GM19438 (cell line): ENCODE data around the gene RNF31.

ENCODE experiments used
- ATAC-seq: cut with Tn5 transposase; IDR thresholded peaks from one replicate; pipeline ENCODE4 v1.9.1; 2021; ENCODE audit warnings: low read depth; ENCODE audit not compliant: unreplicated experiment

The RNF31 gene

DNA sequence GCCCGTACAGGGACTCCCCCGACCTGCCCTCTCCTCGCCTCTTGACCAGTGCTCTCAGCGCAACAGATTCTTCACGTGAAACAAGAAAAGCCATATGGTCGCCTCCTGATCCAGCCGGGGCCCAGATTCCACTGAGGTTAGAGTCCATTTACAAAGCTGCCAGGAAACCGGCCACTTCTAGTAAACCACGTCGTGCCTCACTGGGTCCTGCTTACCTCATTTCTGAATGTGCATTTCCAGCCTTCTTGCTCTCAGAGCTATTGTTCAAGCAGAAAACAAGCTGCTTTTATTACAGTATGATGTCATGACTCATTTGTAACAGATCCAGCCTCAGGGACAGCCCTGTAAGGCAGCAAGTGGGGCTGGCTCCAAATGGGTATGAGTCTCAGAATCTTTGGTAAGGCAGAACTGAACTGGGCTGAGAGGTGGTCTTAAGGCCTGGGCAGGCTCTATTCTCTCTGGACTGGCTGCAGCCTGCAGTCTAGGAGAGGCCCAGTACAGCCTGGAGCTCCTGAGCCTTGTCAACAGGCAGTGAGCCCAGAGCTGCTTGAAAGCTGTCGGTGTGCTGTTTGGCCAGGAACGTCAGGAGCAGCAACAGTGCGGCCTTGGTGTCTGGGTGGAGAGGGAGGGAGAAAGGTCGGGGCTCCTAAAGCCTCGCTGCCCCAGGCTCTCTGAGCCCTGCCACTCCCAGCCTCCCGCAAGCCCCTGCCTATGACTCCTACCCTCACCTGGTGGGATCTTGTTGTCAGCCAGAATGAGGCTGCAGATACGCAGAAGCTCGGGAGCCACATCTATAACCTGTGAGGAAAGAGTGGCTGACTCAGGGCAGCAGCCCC lies 32.9 kb downstream of the RNF31 start:
- ATAC-seq = no peak

DNA sequence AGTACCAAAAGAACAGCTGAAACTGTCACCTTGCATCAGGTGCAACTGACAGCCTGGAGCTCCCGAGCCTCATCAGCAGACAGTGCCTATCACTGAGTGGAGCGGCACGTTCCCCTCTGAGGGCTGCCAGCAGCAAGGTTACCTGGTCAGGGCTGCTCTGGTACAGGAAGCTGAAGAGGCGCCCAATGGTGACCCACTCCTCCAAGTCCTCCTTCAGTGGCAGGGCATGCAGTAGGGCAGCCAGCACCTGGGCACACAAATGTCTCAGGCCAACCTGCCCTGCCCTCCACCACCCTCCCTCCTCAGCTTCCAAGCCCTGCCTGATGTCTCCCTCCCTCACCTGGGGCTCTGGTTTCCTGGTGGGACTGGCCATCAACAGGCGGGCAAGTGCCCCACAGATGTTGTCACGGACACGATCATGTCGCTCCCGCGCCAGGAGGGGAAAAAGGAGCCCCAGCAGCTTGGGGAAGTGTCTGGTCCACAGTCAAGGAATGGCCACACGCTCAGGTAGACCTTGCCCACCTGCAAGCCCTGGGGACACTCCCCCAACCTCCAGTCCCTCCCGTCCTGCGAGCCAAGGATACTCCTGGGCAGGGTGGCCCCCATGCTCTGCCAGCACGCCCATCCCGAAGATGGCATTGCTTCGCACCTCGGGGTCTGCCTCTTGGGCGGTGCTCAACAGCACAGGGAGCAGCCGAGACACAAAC lies 34.2 kb downstream of the RNF31 start:
- no peak for ATAC-seq

DNA sequence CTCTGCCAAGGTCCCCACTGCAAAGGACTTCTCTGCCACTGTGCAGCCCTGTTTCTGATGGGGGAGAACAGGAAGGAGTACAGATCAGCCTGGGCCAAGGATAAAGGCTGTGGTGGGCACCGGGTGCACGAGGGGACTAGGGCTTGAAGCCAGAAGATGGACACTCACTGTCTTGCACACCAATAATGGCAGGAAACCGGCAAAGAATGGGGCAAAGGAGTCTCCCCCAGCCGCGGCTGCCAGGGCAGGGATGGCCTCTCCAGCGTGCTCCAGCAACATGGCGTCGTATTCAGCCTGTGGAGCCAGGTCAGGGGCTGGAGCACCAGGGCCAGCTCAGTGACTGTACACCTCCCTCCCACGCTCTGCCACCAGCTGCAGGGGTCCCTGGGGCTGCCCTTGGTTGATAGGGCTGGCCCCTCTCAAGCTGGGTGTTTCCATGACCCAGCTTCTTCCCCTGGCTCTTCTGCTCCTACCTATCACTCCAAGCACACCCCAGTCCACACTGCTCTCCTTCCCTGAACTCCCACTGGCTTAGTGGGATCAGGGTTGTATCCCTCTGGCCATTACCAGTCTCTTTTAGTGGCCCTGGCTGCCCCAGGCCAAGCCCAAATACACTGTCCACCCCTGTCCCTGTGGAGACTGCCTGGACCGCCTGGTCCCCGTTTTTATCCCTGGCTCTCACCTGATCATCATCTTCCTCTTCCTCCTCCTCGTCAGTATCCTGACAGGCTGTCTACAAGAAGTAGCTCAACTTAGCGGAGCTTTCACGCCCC lies 35.0 kb downstream of the RNF31 start:
- ATAC-seq = no peak

DNA sequence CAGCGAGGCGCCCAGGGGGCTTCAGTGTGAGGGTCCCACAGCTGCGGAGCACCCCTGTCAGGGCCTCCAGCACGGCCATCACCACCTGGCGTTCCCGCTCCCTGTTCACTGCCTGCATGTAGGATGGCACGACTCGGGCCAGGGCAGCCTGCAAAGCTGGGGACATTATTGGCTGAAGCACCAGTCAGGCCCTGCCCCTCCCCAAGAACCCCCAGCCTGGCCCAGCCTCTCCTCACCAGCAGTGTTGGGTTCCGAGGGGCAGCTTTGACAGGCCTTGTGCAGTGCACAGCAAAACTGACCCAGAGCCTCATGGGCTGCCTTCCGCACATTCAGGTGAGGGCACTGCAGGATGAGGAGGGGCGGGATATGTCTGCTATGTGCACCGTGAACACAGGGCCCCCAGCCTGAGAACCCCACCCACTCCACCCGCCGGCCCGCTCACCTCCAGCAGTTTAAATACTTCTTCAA lies 35.8 kb downstream of the RNF31 start:
- ATAC-seq = no peak

DNA sequence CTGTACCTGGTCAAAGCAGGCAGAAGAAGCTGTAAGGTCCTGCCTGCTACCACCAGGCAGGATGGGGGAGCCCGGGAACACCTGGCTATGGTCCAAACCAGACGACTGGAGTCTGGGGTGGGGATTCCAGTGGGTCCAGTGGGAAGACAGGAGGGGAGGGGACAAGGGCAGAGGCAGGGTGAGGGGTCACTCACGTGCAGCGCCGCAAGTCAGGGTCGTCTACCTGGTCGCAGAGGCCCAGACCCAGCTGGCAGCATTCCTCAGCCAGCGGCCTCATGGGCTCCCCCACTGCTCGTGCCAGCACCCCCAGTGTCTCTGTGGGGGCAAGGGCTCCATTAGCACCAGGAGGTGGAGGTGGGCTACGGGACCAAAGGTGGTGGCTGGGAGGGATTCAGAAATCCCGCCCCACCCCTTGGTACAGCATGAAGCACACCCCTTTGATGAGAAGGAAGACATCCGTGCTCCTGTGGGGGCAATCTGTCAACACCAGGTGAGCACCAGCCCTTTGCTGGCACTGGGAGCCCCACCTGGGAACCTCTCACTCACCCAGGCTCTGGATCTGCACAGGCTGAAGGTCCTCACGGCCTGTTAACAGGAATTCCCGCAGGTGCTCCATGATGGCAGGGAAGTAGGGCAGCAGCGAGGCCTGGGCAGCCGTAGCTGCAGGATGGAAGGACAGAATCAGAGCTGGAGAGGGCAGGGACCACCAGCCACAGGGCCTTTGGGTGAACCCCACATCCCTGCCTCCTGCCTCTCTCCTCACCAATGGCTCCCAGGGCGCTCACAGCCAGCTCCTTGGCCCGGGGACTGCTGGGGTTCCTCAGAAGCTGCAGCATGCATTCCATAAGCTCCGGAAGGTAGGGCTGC lies 37.0 kb downstream of the RNF31 start:
- ATAC-seq = no peak

DNA sequence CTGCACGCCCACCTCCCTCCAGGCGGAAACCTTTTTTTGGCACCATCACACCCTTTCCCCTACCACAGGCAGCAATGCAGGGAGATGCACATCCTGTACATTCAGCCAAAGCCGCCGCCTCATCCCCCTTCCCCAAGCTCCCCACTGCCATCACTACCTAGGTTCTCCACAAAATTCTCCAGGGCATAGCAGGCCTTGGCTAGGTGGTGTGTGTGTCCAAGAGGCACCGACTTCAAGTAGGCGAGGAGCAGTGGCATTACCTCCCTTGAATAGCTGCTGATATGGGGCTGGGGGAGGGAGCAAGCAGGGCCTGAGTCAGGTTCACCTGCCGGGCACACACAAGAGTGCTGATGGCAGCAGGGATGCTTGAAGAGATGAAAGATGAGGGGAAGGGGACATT lies 37.7 kb downstream of the RNF31 start:
- ATAC-seq = no peak

DNA sequence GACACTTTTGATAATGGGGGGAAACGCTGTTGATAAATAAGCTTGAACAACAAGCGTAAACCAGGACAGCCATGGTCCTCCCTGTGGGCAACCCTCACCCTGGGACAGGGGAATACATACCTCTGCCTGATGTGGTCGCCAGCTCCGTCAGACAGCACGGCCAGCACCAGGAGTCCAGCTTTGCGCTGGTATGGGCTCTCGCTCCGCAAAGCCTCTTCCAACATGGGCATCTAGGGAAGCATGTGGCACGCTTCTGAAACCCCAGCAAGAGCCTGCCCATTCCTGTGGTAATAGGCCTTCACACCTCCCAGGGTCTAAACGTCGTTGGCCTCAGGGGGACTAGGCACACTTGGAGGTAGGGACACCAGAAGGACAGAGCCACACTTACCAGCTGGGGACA lies 38.4 kb downstream of the RNF31 start:
- no peak for ATAC-seq

DNA sequence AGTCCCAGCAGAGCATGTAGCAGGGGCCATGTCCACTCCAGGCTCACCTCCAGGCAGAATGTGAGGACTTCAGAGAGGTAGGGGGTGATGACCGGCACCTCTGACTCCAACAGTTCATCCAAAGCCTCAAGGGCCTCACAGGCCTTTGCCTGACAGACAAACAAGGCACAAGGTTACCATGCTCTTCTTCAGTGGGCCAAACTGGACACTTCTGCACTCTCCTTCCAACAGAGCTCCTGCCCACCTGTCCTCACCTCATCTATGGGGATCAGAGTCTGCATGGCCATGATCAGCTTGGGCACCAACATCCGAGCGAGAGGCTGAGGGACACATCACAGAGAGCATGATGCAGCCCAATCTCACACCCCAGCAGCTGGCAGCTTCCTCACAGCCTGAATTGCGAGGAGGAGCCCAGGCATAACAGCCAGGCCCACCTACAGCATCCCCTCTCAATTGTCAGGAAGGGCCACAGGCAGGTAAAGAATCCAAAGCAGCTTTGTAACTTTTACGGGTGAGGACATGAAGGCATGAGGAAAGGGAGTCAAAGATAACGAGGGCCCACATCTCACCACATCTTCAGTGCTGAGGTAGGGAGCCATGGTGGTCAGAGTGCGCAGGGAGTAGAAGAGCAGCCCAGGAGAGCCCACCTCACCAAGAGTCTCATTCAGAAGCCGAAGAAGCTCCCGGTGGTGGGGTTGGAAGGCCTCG lies 39.7 kb downstream of the RNF31 start:
- no peak for ATAC-seq

DNA sequence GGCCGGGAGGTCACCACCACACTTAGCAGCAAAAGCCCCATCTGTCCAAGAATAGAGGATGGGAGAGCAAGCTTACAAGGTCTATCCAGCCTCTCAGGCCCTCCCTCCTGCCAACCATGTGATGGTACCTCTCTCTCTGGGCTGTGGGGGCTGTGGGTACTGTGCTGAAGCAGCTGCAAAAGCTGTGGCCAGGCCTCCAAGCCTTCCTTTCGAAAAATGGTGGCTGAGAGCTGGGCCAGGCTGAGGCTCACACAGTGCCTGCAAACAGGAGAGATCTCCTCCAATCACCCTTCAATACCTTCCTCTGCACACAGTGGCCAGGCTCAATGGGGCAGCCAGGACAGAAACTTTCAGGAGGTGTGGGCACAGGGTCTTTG lies 40.2 kb downstream of the RNF31 start:
- no peak for ATAC-seq

DNA sequence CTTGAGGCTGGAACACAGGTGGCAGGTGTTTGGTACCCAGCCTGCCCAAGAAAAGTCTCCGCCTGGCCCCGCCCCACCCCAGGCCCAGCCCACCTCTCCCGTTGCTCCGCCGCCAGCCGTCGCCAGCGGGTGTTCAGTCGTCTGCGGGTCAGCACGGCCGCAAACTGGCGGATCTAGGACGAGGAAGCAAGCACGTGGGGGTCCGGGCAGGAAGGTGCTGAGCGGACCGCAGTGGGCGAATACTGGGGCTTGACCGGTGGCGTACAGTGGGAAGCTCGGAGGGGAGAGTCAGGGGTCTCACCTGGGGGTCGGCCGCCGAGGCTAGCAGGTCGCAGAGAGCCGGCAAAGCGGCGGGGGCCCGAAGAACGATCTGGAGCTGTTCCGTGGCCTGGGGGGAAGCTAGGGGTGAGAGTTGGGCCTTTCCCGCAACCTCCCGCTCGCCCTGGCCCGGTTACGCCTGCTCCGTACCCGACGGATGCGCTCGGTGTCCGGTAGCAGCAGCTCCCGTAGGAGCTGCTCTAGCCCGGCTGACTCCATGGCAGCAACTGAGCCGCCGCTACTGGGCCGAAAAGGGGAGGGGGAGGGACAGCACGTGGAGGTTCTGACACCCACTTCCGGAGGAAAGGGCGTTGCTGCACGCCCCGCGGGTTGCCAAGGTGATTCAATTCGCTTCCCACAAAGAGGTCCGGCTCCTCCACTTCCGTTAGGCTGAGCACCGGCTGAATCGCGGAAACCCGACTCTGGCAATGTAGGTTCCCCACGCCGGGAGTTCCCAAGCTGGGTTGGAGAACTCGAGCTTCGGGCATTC lies 41.2 kb downstream of the RNF31 start, which contains the start of gene IPO4:
Gene IPO4 (minus strand): TSS at position 566 of the 808 bp plus-strand sequence. CDS start 29 bp downstream, at position 537.
- ATAC-seq = peak; percentile 92

DNA sequence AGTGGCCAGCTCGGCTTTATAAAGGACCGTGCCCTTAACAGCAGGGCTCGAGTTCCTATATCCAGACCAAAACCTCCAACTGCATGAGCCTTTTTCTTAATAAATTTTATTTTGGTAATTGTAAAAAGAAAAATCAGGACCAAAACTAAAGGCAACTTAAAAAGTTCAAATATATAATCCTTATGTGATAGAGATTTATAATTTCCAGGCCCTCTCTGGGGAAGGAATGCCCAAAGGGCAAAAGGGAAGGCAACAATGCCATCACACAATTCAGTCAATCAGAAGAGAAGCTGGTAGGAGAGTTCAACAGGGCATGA lies 41.7 kb downstream of the RNF31 start:
- ATAC-seq = no peak

DNA sequence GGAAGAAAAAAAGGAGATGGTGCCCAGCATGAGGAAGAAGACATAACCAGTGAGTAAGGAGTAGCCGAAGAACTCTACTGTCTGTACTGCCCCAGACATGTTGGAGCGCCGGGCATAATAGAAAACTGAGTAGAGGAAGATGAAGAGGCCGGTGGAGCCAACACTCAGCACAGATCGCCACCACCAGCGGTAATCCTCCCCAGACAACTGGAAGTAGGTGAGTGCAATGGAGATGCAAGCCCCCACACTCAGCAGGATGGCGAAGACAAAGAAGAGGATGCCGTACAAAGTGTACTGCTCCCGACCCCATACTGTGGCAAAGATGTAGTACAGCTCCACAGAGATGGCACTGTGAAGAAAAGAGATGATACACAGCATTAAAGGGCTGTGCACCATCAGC lies 42.2 kb downstream of the RNF31 start:
- ATAC-seq = no peak

DNA sequence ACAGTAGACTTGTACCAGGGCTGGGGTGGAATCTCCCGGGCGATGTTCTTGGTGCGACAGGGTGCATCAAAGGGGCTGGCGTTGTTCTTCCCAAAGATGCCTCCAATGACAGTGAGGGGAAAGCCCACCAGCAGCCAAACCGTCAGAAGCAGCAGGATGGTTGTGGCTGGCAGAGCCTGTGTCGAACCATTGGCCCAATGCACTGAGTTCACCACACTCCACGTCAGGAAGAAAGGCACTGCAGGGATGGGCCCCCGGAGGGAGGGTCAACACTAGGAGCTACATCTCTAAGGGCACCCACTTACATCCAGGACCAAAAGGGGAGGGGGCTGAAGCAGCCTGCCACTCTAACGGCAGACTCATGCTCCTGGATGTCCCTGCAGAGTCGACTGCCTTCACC lies 43.1 kb downstream of the RNF31 start:
- ATAC-seq = no peak

DNA sequence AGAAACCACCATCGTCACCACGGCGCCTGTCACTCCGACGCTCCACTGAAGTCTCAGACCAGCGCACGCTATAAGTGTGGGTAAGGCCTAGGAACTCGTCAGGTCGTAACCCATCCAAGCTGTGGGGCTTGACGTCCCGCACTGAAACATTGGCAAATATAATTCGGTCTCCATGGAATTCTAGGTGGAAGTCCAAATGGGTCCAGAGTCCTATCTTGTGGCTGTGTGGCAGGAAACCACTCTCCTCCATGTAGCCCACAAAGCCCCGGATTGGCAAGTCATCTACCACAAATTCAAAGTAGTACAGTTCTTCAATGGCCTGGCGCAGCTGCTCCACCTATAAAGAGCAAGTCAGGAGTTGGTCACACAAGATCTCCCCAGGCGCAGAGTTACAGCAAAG lies 45.6 kb downstream of the RNF31 start:
- ATAC-seq = no peak

DNA sequence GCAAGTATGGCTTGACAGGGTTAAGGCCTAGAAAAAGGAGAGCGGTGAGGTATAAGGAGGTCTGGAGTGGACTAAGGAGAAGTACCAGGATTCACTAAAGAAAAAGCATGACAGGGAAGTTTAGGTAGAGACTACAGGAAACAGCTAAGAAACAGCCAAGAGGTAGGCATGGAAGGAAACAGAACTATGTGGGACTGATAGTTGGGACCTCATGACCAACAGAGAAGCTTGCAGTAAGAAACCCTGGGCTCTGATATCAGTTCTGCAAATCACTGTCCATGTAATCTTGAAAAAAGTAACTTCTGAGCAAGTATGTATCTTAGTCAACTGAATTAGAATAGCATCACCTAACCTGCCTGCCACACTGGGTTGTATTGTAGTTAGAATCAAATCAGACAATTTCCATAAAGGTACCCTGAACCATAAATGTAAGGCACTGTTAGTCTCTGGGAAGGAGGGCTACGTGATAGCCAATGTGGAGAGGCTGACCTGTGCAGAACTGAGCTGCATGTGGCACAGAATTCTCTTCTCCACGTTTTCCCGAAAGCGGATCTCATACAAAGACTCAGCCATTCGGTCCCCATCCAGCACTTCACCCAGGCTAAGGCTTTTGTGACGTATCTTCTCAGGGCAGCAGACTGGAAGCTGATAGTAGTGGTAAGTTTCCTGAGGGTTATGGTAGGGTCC lies 47.0 kb downstream of the RNF31 start:
- no peak for ATAC-seq

DNA sequence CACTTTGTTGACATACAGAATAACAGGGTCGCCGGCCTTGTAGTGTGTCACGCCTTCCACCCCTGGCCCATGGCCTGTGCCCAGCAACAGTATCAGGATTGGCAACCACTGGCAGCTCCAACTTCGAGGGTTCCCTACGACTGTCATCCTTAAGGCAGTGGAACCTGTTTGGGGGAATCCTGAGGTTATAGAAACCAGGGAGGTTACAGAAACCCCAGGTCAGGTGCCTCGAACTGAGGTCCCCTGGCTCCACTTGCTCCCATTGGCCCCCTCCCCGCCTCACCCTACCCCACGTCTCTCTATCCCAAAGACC lies 47.5 kb downstream of the RNF31 start:
- ATAC-seq = no peak

DNA sequence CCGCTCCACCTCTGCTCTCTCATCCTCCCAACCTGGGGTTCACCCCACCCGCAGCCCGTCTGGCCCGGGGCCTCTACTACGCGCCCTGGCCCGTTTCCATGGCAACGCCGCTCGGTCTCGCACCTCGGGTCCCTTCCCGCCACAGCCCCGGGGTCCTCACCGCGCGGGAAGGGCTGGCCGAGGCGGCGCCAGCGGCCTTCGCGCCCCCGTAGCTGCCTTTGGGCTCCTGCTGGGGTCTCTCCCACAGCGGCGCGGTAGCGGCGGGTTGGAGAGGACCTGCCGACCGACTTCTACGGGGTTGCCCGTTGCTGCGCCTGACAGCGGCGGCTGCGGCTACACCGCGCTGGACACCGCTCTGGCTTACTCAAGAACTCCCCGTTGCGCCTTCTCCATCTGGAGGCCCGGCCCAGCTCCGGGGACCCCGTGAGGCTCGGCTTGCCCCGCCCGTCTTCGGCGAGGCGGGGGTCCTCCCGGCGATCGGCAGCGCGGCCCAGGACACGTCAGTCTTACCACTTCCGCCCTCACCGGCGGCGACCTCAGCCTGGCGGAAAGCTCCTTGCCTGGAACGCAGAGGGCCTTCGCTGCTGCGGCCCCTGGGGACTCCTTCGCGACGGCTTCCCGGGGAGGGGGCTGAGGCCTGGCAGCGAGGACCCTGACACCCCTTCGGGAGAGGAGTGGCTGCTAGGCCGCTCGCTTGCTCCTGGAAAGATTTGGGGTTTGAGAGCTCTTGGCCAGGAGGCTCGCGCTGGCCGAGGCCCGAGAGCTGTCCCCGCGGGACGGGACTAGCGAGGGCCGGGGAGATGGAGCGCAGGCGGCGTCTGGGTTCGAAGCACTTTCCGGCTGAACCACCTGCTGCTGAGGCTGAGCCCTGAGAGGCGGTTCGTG lies 48.1 kb downstream of the RNF31 start, which contains the start of gene TM9SF1:
Gene TM9SF1 (minus strand): TSS at position 256 of the 885 bp plus-strand sequence. CDS start 422 bp downstream, outside the sequence.
- peak; percentile 81 for ATAC-seq
